Measurements from ENCODE around the gene NT5C2.

DNA sequence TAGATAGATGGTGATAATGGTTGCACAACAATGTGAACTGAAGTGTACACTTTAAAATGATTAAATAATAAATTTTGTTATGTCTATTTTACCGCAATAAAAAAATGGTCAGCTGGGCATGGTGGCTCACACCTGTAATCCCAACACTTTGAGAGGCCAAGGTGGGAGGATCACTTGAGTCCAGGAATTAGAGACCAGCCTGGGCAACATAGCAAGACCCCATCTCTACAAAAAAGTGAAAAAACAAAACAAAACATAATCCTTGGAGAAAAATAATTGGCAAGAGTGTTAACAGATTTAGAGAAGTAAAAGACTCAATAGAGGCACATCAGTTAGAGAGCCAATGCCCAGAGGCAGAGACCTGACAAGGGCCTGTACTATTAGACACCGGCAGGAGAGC lies 42.7 kb upstream of the NT5C2 start:
- TF ChIP-seq EZH2 (IDR thresholded peaks at IDR 0.05; ENCODE audit: low read length, missing control alignments): no peak
- TF ChIP-seq, protein P1, sequence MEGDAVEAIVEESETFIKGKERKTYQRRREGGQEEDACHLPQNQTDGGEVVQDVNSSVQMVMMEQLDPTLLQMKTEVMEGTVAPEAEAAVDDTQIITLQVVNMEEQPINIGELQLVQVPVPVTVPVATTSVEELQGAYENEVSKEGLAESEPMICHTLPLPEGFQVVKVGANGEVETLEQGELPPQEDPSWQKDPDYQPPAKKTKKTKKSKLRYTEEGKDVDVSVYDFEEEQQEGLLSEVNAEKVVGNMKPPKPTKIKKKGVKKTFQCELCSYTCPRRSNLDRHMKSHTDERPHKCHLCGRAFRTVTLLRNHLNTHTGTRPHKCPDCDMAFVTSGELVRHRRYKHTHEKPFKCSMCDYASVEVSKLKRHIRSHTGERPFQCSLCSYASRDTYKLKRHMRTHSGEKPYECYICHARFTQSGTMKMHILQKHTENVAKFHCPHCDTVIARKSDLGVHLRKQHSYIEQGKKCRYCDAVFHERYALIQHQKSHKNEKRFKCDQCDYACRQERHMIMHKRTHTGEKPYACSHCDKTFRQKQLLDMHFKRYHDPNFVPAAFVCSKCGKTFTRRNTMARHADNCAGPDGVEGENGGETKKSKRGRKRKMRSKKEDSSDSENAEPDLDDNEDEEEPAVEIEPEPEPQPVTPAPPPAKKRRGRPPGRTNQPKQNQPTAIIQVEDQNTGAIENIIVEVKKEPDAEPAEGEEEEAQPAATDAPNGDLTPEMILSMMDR (conservative IDR thresholded peaks at IDR 0.05 in 1 of 2, IDR thresholded peaks at IDR 0.05 in 1 of 2; ENCODE audit: low read depth in 1 of 2, low read length in 2 of 2): no peak

Measured in fibroblast of lung (primary cell).